ENCODE measurements around the gene TMEFF1.
"Not testable (repeated sequence)": the region's sequence is repeated elsewhere in the genome, so short reads cannot be mapped to it uniquely, and the experiment has no call there.

Gene TMEFF1, protein sequence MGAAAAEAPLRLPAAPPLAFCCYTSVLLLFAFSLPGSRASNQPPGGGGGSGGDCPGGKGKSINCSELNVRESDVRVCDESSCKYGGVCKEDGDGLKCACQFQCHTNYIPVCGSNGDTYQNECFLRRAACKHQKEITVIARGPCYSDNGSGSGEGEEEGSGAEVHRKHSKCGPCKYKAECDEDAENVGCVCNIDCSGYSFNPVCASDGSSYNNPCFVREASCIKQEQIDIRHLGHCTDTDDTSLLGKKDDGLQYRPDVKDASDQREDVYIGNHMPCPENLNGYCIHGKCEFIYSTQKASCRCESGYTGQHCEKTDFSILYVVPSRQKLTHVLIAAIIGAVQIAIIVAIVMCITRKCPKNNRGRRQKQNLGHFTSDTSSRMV

GRCh38 chr9:100472788-100473275, at the start of gene TMEFF1:
TMEFF1 (plus strand) TSS chr9:100473149; CDS start chr9:100473545, 396 bp downstream.
- DNase-seq: peak; percentile 32

DNA sequence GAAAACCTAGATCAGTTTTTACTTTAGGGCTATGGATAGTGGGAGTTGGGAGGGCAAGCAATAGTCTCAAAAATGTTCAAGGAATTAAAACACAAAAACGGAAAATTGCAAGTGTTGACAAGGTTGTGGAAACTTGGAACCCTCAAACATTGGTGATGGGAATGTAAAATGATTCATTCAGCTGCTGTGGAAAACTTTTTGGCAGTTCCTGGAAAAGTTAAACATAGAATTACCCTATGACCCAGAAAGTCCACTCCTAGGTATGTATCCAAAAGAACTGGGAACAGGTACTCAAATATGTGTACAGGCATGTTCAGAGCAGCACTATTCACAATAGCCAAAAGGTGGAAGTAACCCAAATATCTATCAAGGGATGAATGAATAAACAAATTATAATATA, 47.2 kb upstream of the TMEFF1 start:
- DNase-seq: no peak

- peak; percentile 57 for DNase-seq
These were observed 46.8 kb upstream of the TMEFF1 start for GRCh38 chr9:100426189-100426529.

DNA sequence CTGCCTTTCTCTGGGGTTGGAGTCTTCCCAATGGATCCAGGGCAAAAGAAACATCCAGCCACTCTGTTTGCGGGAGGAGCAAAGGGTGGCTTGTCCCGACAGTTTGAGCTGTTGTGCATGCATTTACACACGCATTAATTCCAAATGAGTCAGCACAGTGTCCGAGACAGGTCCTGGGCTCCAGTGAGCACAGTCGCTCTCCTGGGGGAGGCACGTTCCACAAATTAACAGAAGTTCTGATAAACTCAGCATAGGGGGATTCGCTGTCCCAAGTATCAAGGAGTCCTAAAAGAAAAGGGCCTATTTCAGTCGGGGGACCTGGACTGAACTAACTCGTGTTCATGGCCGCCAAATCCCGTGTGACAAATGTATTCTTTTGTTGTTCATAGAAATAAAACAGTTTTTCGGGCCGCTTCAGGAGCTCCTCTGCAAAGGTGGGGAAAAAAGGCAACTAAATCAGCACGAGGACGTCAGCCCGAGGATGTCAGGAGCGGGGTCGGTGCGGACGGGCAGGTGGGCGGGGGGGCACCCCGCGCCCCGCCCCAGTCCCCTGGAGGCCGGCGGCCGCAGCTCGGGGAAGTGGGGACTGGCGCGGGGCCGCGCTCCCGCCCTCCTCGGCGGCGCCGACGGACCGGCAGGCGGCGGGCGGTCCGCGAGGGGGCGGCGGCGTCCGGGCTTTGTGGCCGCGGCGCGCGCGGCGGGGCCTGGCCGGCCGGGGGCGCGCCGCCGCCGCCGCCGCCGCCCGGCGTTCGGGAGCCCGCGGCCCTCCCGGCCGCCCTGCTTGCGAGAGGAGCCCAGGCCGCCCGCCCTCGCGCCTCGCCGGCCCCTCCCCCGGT, 46.2 kb upstream of the TMEFF1 start, which contains the start of gene MSANTD3:
Gene MSANTD3 (plus strand): TSS at position 614 of the 836 bp plus-strand sequence. CDS start 14,796 bp downstream, outside the sequence.
- peak; percentile 87 for DNase-seq

- peak; percentile 31 for DNase-seq
These were observed 45.3 kb upstream of the TMEFF1 start for GRCh38 chr9:100427366-100428263.

DNA sequence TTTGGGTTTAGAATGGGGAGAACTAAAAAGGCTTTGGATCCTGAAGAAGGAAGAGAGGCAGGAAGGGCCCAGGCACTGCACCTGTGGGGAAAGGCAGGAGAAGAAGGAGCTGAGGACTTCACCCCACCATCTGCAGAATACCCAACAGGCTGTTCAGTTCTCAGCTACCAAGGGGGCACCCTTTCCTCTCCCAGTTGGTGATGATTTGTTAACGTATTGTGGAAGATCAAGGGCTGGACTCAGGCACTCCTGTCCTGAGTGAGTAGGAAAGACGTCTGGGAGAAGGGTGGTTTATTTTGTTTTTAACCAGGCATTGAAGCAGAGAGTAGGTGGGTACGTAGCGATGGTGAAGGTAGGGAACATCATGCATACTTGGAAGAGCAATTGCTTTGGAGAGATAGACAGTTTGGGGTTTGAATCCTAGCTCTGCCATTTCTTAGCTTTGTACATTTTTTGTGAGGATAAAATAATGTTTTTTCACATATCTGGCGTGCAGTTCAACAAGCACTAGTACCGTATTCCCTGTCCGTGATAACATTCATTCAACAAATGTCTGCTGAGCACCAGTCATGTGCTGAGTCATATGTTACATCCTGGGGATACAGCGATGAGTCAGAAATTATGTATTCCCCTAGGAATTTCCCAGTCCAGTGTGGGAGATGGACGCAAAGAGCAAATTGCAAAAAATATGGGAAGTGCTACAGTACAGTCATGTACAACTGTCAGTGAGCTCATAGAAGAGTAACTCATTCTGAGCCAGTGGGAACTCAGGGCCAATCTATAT, 43.9 kb upstream of the TMEFF1 start:
- DNase-seq: no peak

DNA sequence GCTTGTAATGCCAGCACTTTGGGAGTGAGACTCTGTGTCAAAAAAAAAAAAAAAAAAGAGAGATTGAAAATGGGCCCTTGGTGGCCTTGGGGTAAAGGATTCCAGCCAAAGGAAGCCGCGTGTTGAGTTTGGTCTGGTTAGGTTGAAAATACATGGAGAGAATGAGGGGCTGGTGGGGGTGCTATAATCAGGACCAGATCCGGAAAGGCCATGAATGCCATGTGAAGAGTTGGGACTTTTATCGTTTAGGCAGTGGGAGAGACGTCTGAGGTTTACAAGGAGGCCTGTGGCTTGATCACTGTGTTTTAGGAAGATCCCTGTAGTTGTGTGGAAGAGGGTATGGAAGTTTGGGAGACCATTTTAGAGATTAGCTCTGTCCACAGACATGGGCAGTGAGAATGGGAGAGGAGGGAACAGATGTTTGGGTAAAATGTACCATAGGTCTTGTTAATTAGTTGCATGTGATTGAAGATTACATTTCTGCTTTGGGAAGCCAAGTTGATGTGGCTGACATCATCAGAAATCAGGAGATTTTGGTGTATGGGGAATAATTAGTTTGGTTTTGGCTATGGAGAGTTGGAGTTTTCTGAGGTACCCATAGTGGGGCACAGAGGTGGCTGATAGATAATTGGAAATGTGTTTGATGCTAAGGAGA, 42.5 kb upstream of the TMEFF1 start:
- no peak for DNase-seq

DNA sequence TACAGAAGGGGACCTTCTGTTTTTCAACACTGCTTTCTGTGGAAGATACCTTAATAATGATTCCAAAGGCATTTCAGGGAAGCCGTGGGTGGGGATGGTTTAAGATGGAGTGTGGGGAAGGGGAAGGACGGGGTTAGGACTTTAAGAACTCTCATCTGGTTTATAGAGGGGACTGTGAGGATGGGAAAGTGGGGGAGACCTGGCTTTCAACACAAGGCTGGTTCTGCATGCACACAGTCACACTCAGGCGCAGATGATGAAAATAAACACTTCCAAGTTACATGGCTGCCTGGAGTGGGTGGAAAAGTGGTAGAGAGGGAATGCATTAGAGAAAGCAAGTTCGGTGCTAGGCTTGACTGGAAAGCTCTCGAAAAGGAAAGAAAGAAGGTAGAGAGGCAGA, 41.1 kb upstream of the TMEFF1 start:
- DNase-seq: peak; percentile 3

- DNase-seq: no peak
These were observed 40.2 kb upstream of the TMEFF1 start for GRCh38 chr9:100432736-100433135.

DNA sequence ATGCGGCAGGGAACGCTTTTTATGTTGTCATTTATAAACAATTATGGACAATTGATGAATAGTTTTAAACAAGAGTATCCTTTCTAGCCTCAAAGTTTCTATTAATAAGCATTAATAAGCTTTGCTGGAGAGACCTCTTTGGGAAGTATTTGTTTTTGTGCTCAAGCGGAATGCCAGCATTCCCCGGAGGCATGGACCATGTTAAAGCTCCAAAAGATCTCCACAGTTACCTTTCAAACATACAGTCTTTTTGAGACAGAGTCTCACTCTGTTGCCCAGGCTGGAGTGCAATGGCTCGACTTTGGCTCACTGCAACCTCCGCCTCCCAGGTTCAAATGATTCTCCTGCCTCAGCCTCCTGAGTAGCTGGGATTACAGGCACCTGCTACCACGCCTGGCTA, 36.4 kb upstream of the TMEFF1 start:
- DNase-seq: no peak

GRCh38 chr9:100437860-100438805, 34.8 kb upstream of the TMEFF1 start:
- DNase-seq: peak; percentile 66

DNA sequence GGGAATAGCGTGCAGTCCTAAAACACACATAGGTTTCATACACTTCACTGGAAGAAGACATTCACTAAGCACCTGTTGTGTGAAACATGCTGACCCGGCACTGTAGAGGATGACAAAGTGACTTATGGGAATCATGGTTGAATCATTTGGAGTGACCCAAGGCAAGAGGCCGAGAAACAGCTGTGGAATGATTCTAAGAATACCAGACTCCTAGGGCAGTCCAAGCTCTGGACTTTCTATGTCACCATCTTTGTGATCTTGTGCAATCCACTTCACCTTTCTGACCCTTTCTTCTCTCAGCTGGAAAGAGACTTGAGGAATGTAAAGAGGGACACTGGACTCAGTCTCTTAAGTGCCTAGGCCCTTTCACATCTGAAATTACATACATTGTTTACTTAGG, 32.9 kb upstream of the TMEFF1 start:
- DNase-seq: no peak

DNA sequence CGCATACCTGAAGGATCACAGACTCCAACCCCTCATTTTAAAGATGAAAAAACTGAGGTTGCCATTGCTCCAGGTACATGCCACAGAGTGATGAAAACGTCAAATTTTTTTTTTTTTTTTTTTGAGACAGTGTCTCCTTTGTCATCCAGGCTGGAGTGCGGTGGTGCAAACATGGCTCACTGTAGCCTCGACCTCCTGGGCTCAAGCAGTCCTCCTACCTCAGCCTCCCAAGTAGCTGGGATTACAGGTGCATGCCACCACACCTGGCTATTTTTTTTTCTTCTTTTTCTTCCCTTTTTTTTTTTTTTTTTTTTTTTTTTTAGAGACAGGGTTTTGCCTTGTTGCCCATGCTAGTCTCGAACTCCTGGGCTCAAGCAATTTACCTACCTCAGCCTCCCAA, 32.5 kb upstream of the TMEFF1 start:
- not testable (repeated sequence) for DNase-seq

DNA sequence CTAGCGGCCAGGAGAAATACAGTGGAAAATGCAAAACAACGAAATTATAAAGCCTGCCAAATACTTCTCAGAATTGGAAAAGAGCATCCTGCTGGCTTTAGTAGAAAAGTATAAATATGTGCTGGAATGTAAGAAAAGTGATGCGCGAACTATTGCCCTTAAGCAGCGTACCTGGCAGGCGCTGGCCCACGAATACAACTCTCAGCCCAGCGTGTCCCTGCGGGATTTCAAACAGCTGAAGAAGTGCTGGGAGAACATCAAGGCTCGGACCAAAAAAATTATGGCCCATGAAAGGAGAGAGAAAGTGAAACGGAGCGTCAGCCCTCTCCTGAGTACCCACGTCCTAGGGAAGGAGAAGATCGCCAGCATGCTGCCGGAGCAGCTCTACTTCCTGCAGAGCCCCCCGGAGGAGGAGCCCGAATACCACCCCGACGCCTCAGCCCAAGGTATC, 31.0 kb upstream of the TMEFF1 start:
- DNase-seq: no peak

DNA sequence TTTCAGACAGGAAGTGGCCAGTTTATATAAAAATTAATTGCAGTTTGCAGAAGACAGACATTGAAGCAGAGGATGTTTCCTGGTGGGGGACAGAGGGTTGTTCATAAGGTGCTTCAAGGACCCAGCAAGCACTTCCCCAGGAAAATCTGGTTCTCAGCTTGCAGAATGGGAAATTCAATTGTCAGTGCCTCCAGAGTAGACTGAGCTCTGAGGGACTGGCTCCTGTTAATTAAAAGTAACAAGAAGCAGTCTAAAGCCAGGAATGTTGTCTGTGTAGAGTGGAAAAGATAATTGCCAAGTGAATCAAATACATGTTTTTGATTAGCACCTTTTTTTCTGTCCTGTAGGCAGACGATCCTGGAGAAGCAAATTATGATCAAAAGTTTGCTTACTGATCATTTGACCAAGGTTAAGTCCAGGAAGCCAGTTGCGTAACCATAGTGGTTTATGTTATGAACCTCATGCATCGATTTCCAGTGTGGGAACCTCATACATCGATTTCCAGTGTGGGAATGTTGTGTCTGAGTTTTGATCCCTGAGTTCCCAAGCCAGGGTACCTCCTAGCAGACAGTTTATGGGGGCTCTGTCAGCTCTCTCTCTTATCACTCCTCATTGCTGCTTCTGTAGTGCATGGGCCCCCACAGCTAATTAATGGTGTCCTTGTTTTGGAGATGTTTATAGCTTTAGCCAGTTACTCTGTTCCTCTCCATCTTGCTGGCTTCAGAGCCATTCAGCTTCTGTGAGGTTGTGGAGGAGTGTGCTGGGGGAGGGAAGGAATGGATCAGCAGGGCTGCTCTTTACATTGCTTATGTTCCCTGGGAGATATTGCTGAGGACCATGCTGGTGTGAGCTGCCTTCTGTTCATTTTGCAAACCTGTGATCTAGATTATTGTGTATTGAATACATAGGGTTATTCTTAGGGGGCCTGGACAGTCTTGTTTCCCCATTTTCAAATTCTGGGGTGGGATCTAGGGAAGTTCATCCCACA, 28.9 kb upstream of the TMEFF1 start:
- no peak for DNase-seq

DNA sequence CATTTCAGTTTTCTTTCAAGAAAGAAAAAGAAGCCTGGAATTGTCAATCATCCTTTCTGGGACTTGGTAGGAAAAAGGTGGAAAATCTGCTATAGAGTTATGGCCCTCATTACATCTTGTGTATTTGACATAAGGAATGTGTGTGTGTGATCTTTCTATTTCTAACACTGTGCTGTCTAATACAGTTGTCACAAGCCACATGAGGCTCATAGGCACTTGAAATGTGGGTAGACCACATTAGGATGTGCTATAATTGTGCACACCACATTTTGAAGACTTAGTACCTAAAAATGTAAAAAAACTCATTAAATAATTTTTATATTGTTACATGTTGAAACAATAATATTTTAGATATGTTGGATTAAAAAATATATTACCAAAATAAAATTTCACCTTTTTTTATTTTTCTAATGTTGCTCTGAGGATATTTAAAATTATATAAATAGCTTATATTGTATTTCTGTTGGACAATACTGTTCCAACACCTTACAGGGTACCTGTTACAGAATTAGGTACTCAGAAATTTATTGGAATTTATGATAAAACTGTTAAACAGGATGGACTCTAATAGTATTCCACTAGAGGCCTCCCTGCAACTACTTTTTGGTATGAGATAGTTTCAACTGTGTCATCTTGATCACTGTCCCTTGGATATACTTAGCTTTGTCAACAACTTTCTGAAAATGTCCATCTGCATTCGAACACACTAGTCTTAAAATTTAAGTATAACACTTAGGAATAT, 27.6 kb upstream of the TMEFF1 start:
- no peak for DNase-seq

GRCh38 chr9:100445903-100446549, 26.9 kb upstream of the TMEFF1 start:
- no peak for DNase-seq

DNA sequence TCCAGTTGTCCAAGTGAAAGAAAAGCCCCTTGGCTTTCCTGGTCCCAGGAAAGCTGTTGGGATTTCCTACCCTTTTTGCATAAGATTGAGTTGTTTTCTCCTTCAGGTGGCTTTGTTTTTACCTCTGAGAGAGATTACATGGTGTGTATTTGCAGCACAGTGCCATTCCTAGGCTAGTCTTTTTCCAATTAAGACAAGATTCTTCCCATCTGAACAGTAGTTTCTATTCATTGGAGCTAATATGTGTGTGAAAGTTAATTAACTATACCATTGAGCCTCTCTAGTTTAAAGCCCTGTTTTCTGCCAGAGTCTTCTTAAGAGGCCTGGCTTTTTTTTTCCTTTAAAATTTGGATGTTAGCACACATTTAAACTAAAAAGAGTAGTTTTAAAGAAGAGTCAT, 25.9 kb upstream of the TMEFF1 start:
- no peak for DNase-seq

Measured in NCI-H510A treated with DMSO at 0.1 percent for 48 hours (cell line).